Heart left ventricle (tissue), 16 donors: ENCODE measurements around the gene OPCML. TPM values are rescaled to one million over a fixed set of nuclear protein-coding genes. Genes with fewer than 3 reads are reported as not detected.

ENCODE experiments used
- ATAC-seq, 4 donors: fragments of 200-7000 bp; cut with Tn5 transposase; one replicate each; pipeline ENCODE4 v1.9.1; 2020 to 2022; ENCODE audit warnings: moderate library complexity in 4 of 4, mild to moderate bottlenecking in 3 of 4, moderate number of reproducible peaks in 1 of 4
- DNase-seq, 5 donors: peaks; one replicate each; pipeline ENCODE4 v3.0.0-alpha.2; 2020
- H3K27ac ChIP-seq, 12 donors: fragments of 200-600 bp; sonication (generic) in 4 of 12; one replicate each; pipeline versions ENCODE4 v1.5.0 to v1.8.0; 2016 to 2022; ENCODE audit warnings: mild to moderate bottlenecking in 2 of 12
- H3K27me3 ChIP-seq, 9 donors: fragments of 200-600 bp; sonication (generic) in 2 of 9; one replicate each; pipeline versions ENCODE4 v1.5.1 to v1.8.0; 2016 to 2022; ENCODE audit warnings: mild to moderate bottlenecking in 3 of 9
- H3K36me3 ChIP-seq, 9 donors: fragments of 200-600 bp; sonication (generic) in 2 of 9; one replicate each; pipeline versions ENCODE4 v1.5.0 to v1.8.0; 2018 to 2022; ENCODE audit warnings: mild to moderate bottlenecking in 2 of 9
- H3K4me1 ChIP-seq, 12 donors: fragments of 200-600 bp; sonication (generic) in 4 of 12; one replicate each; pipeline versions ENCODE4 v1.5.0 to v1.8.0; 2016 to 2022; ENCODE audit warnings: mild to moderate bottlenecking in 3 of 12
- H3K4me3 ChIP-seq, 12 donors: fragments of 200-600 bp; sonication (generic) in 4 of 12; one replicate each; pipeline versions ENCODE4 v1.5.0 to v1.8.0; 2017 to 2022; ENCODE audit warnings: mild to moderate bottlenecking in 9 of 12, moderate library complexity in 4 of 12
- H3K9me3 ChIP-seq, 12 donors: fragments of 200-600 bp; sonication (generic) in 4 of 12; one replicate each; pipeline versions ENCODE4 v1.5.0 to v1.8.0; 2016 to 2022; ENCODE audit warnings: mild to moderate bottlenecking in 1 of 12
- CTCF ChIP-seq, 12 donors: fragments of 200-600 bp; sonication (generic) in 4 of 12; IDR thresholded peaks; one replicate each; pipeline versions ENCODE4 v1.5.0 to v1.8.0; 2018 to 2022; ENCODE audit warnings: antibody characterized with exemption in 12 of 12, mild to moderate bottlenecking in 5 of 12
- POLR2A ChIP-seq, 2 donors: fragments of 450-650 bp; IDR thresholded peaks; one replicate each; pipeline ENCODE4 v1.6.1; 2017; ENCODE audit warnings: antibody characterized with exemption in 2 of 2, mild to moderate bottlenecking in 2 of 2, moderate library complexity in 2 of 2
- WGBS, 4 donors: extraction: QIAGEN DNeasy Blood & Tissue Kit in 2 of 4; methylation state at CpG; one replicate each; pipeline versions ENCODE4 v1.1.5 to v1.1.7; 2013 to 2018; 5-methylcytosine and 5-hydroxymethylcytosine counted together
- intact Hi-C, 10 donors: fragments of 100-400 bp; cut with DNase I; formaldehyde crosslinking; loops; one replicate each; pipeline versions ENCODE4 v1.11.1 to v1.14.2; 2022
- polyA plus RNA-seq, 2 donors: library from polyadenylated mRNA; stranded (reverse); fragments of 200-250 nt; gene quantifications; one replicate each; pipeline ENCODE4 v1.2.3, GENCODE V29; 2013
- total RNA-seq, 9 donors: library from RNA; depleted of rRNA in 2 of 9; stranded (reverse); fragments of >200 nt in 2 of 9; fragmentation: NEBNext Ultra II Directional in 3 of 9; extraction: Animal tissue kit (Norgen Biotek cat#: 25700) in 3 of 9; gene quantifications; one replicate each; pipeline versions ENCODE4 v1.1.0 to v1.2.4, GENCODE V29; 2016 to 2023
- donor health status: ischemic (EF 13 %, LVEDD 7.1; RV severe dilation, severe dysfunction).
- donor health status: healthy with polysubstance abuse.
- donor health status: DM: no; HTN: yes; CAD: no.
- donor health status: DM: no; HTN: no; CAD: no.
- donor health status: ischemic (EF 25% LVEDD 6.9; RV normal size, moderate dysfunction).
- donor health status: ischemic (EF 25% LVEDD 5.7; RV mildly dilated, moderate dysfunction).
- donor health status: healthy.
- donor health status: DM: yes; HTN: yes; CAD: no.
- donor health status: ischemic (EF 35%, LVEDD 5.7; RV mildly dilated, moderate dysfunction).
- donor health status: nonischemic (EF 11% LVEDD 7.7; RV severe dilation, severe dysfunction).
- donor health status: DM: yes; HTN: yes; CAD: no.
- donor health status: PGD.
- donor health status: ischemic (EF 29% LVEDD 5.4; RV normal size, mild dysfunction).
- donor health status: nonischemic (EF 23%, LVEDD 6.1; RV moderate dilation, normal function).

OPCML gene
- total and polyA plus RNA-seq, 11 donors, result 0.04 to 1.3 (median 0.23) TPM; not detected in 3

- intact Hi-C loops, result no loop called here
- no peak for ATAC-seq
Observed at GRCh38 chr11:132804258-132804657, 728.0 kb downstream of the OPCML start.

GRCh38 chr11:132803436-132803835 is 728.9 kb downstream of the OPCML start:
- intact Hi-C loops, result no loop called here
- ATAC-seq (no peak), DNase-seq (no peak)
- no peaks in the 10 kb centered on the region for H3K36me3 ChIP-seq
- H3K27ac ChIP-seq, result no peak overlapping the region
- no peaks in the 10 kb centered on the region for H3K27me3 ChIP-seq
- no peak overlapping the region for H3K4me3 ChIP-seq
- peaks cover 0 to 19% (median 0%) of the 10 kb centered on the region in 12 donors for H3K9me3 ChIP-seq
- 83 to 93% (median 91%) methylated on average over 2 of the region's 2 CpGs for WGBS, 4 donors
- no peak for TF ChIP-seq POLR2A (IDR thresholded peaks at IDR 0.05)
- TF ChIP-seq CTCF (IDR thresholded peaks at IDR 0.05), result no peak
- no peaks in the 10 kb centered on the region for H3K4me1 ChIP-seq

More at GRCh38 chr11:132804258-132804657, 728.0 kb downstream of the OPCML start:
- Histone ChIP-seq H3K4me1 (no peaks in the 10 kb centered on the region), H3K36me3 (no peaks in the 10 kb centered on the region), H3K9me3 (peaks cover 0 to 16% (median 0%) of the 10 kb centered on the region in 12 donors), H3K4me3 (no peak overlapping the region), H3K27me3 (no peaks in the 10 kb centered on the region), H3K27ac (no peak overlapping the region)
- WGBS, 4 donors, result 91 to 97% (median 93%) methylated on average over 4 of the region's 4 CpGs
- TF ChIP-seq CTCF (IDR thresholded peaks at IDR 0.05) (no peak), POLR2A (IDR thresholded peaks at IDR 0.05) (no peak)
- DNase-seq, result no peak

- no peaks in the 10 kb centered on the region for H3K4me1 ChIP-seq
- no peak overlapping the region for H3K27ac ChIP-seq
- TF ChIP-seq CTCF (IDR thresholded peaks at IDR 0.05) (no peak), POLR2A (IDR thresholded peaks at IDR 0.05) (no peak)
- H3K4me3 ChIP-seq, result no peak overlapping the region
- intact Hi-C loops, result no loop called here
- H3K9me3 ChIP-seq, result peaks cover 0 to 19% (median 0%) of the 10 kb centered on the region in 12 donors
- DNase-seq, result no peak
- ATAC-seq, result no peak
- WGBS, 4 donors, result 83 to 87% (median 84%) methylated on average over 4 of the region's 4 CpGs
- no peaks in the 10 kb centered on the region for H3K36me3 ChIP-seq
- no peaks in the 10 kb centered on the region for H3K27me3 ChIP-seq
Observed at GRCh38 chr11:132802947-132803346, 729.4 kb downstream of the OPCML start.

- Histone ChIP-seq H3K9me3 (peaks cover 0 to 4% (median 0%) of the 10 kb centered on the region in 12 donors), H3K36me3 (no peaks in the 10 kb centered on the region), H3K27me3 (peaks cover 0 to 8% (median 0%) of the 10 kb centered on the region in 9 donors), H3K4me1 (no peaks in the 10 kb centered on the region), H3K4me3 (no peak overlapping the region), H3K27ac (no peak overlapping the region)
- no peak for ATAC-seq
- TF ChIP-seq POLR2A (IDR thresholded peaks at IDR 0.05), result no peak
- TF ChIP-seq CTCF (IDR thresholded peaks at IDR 0.05), result no peak
- DNase-seq, result no peak
- WGBS, 4 donors, result 86 to 93% (median 89%) methylated on average over 9 of the region's 9 CpGs
- intact Hi-C loops, result no loop called here
Observed at GRCh38 chr11:132793831-132794230, 738.5 kb downstream of the OPCML start.
